GM12801 (cell line): ENCODE results near the gene RBP2.

ENCODE experiments used
- CTCF ChIP-seq: IDR thresholded peaks from one replicate; pipeline ENCODE4 v1.5.1; 2011; ENCODE audit warnings: control low read depth; ENCODE audit not compliant: insufficient read length; ENCODE audit errors: extremely low read depth

The RBP2 gene

DNA sequence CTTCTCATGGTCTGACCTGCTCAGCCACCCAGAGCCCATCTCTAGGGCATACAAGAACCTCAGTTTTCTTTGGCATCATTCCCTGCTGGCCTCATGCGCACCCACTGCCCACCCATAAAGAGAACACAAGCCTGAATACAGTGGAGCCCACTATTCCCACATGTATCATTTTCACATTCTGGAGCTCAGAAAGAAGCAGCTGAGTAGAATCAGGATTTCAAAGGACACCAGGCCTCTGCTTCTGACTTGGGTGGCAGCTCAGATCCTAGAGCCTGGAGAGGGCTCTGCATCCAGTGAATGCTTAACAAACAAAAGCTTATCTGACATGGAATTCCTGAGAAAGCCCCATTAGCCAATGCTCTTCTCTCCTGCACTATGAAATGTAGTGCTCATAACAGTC is 34.7 kb downstream of the RBP2 start:
- TF ChIP-seq CTCF: no peak

- TF ChIP-seq CTCF: no peak
Measured at GRCh38 chr3:139440639-139441556, 35.4 kb downstream of the RBP2 start.

DNA sequence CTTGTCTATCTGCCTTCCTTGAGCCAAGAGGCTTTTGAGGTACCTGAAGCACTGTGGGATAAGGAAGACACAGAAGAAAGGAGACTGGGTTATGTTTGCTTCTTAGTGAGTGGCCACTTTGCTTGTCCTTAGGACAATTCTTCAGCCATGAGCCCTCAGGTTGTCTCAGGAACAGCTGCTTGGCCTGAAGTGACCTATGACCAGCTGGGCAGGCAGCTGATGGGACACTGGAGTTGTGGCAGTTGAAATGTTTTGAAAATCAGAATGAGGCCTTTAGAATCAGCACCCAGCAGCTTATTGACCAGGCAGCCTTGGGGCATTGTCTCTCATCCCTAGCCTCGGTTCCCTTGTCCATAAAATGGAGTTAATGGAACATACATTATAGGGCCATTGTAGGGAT is 37.0 kb downstream of the RBP2 start:
- no peak for TF ChIP-seq CTCF

GRCh38 chr3:139434764-139435307 is 41.5 kb downstream of the RBP2 start:
- no peak for TF ChIP-seq CTCF

DNA sequence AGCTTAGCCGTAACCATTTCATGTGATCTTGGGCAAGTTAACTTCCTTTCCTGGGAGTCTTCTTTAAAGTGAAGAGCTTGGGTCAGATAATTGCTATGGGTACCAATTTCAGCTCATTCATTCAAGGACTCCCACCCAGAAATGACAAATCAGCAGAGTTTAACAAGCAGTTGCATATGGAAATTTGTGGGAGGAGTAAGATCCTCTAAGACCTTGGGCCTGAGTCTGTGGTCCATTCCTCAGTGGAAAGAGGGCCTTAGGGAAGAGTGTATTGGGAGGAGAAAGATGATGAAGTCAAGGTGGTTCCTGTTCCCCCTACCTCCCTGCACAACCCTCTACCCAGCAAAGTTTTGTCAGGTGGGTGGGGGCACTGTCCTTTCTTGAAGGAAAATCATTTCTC is 42.1 kb downstream of the RBP2 start:
- no peak for TF ChIP-seq CTCF

DNA sequence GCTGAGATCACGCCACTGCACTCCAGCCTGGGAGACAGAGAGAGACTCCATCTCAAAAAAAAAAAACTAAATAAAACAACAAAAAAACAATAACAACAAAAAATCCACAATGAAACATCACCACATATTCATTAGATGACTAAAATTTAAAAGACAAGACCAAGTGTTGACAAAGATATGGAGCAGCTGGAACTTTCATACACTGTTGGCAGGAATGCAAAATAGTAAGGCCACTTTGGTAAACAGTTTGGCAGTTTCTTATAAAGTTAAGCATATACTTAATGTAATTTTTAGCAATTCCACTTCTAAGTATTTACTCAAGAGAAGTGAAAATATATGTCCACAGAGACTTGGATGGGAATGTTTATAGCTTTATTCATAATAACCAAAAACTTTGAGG is 43.2 kb downstream of the RBP2 start:
- TF ChIP-seq CTCF: no peak

DNA sequence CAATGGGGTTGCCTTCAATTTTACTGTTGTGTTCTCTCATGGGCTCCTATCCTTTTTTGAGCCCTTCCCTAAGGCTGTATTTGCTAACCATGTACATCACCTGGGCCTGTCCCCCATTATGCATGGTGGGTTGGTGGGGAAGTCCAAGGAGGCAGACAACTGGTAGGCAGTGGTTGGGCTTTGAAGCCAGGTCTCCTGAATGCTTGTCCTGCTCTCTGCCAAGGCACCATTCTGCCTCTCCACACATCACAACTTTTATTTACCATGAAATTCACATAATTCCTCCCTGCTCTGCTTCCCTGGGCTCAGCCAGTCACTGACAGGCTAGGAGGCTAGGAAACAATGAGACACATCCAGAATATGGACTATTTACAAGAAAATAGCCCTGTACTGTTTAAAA is 45.8 kb downstream of the RBP2 start:
- no peak for TF ChIP-seq CTCF
